ENCODE data around the gene BEST1. TPM values are rescaled to one million over a fixed set of nuclear protein-coding genes. Genes with fewer than 3 reads are reported as not detected.

The BEST1 gene
- total and polyA plus RNA-seq, 7 donors = 0.81 to 9.8 (median 1.4) TPM

DNA sequence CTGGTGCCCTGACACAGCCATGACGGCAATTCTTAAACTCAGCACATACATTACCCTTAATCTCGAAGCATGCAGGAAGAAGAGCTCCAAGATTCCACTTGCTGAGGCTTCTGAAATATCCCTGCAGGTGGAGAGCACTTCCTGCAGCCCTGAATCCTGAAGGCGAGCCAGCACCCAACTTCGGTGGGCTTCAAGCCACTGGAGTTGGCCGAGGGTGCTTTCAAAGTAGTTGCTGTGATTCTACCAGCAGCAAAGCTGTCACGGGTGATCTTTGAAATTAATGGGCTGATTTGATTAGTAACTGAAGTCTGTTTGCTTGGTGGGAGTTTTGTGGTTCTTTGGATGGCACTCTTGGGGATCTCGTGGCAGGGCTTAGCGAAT is 26.3 kb downstream of the BEST1 start:
- no peak overlapping the region for H3K4me3 ChIP-seq
- WGBS, 3 donors = 64 to 74% (median 69%) methylated on average over 8 of the region's 8 CpGs
- H3K36me3 ChIP-seq (ENCODE audit: insufficient read depth in 1 of 2, low read depth in 1 of 2) = no peaks in the 10 kb centered on the region
- intact Hi-C loops (cut with DNase I) = no loop called here
- DNase-seq = no peak
- no peak overlapping the region for H3K27ac ChIP-seq
- ATAC-seq = no peak
- H3K27me3 ChIP-seq (ENCODE audit: insufficient read depth in 3 of 3, low read length in 2 of 3) = no peaks in the 10 kb centered on the region
- H3K4me1 ChIP-seq = peaks cover 38% of the 10 kb centered on the region
- H3K9me3 ChIP-seq = no peaks in the 10 kb centered on the region
- TF ChIP-seq, protein P1, sequence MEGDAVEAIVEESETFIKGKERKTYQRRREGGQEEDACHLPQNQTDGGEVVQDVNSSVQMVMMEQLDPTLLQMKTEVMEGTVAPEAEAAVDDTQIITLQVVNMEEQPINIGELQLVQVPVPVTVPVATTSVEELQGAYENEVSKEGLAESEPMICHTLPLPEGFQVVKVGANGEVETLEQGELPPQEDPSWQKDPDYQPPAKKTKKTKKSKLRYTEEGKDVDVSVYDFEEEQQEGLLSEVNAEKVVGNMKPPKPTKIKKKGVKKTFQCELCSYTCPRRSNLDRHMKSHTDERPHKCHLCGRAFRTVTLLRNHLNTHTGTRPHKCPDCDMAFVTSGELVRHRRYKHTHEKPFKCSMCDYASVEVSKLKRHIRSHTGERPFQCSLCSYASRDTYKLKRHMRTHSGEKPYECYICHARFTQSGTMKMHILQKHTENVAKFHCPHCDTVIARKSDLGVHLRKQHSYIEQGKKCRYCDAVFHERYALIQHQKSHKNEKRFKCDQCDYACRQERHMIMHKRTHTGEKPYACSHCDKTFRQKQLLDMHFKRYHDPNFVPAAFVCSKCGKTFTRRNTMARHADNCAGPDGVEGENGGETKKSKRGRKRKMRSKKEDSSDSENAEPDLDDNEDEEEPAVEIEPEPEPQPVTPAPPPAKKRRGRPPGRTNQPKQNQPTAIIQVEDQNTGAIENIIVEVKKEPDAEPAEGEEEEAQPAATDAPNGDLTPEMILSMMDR (IDR thresholded peaks at IDR 0.05) = no peak

DNA sequence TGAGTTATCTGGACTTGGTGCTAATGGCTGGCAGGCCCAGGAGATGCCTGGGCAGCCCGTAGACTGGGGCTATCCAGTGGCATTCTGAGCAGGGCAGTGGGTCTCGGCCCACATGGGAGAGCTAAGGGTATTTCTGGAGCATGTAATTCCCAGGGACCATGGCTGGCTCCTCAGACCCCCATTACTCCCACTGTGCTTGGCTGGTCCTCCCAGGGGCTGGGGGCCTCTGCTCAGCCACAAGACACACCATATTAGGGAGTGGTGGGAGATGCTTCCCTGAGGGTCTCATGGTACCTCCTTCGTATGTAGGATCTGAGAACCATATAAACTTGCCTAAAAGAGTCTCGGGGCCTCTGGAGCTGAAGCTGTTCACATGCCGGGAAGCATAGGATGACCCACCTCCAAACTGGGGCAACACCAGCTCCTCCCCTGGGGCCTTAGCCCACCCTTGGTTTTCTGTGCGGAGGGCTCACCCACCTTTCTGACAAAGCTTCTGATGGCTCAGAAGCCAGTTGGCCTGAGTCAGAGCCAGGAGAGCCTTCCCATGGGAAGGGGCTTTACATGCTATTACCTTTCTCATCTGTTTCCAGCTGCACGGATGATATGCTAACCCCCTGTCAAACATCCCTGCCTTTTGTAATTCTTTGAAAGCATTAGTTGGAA is 26.8 kb downstream of the BEST1 start:
- Histone ChIP-seq H3K4me1 (peaks cover 37% of the 10 kb centered on the region), H3K4me3 (no peak overlapping the region), H3K27ac (no peak overlapping the region), H3K27me3 (ENCODE audit: insufficient read depth in 3 of 3, low read length in 2 of 3) (no peaks in the 10 kb centered on the region), H3K9me3 (no peaks in the 10 kb centered on the region), H3K36me3 (ENCODE audit: insufficient read depth in 1 of 2, low read depth in 1 of 2) (no peaks in the 10 kb centered on the region)
- ATAC-seq = no peak
- WGBS, 3 donors = 69 to 87% (median 83%) methylated on average over 7 of the region's 7 CpGs
- TF ChIP-seq, protein P1 (IDR thresholded peaks at IDR 0.05) = no peak
- no peak for DNase-seq
- intact Hi-C loops (cut with DNase I) = no loop called here

DNA sequence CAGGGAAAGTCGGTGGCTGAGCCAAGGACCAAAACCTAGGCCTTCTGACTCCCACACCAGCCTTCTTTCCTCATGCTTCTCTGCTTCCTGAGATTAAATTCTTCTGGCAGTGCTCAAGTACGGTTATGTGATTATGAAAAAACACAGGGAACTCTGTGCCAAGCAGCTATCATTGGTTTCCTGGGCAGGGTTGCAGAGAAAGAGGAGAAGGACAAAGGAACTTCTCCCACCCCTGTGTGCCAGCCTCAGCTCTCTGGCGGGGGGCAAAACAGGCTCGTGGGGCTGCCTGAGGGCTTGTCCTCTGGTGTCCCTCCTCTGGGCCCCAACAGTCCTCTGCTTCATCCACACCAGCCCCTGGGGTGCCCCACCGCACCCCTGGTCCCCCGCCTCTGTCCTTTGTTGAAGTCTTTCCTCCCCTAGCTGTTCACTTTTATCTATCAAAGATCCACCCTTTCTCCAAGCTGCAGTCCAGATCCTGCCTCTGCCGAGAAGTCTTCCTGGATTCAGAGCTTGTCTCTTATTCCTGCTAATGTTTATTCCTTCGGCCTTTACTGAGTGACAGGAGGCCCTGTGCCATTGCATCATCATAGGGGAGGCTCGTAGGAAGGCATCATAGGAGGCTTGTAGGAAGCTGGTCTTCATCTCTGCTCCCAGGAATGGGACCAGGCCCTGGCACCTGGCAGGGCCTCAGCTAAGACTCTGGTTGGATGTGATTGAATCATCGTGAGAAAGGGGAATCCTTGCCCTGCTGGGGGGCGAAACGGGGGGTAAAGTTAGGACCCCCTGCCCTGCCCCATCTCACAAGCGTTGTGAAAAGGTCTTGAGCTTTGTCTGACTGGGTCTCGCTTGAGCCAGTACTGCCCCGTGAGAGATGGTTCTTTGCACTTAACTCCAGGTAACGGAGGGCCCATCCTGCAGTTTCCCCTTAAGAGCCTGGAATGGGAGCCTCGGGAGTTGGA is 28.8 kb downstream of the BEST1 start:
- Histone ChIP-seq H3K4me1 (peaks cover 17% of the 10 kb centered on the region), H3K27ac (no peak overlapping the region), H3K27me3 (ENCODE audit: insufficient read depth in 3 of 3, low read length in 2 of 3) (no peaks in the 10 kb centered on the region), H3K4me3 (no peak overlapping the region), H3K9me3 (no peaks in the 10 kb centered on the region), H3K36me3 (ENCODE audit: insufficient read depth in 1 of 2, low read depth in 1 of 2) (no peaks in the 10 kb centered on the region)
- ATAC-seq (peak in 3 of 4 donors; percentile 26 to 78 (median 58)), DNase-seq (no peak)
- intact Hi-C loops (cut with DNase I) = no loop called here
- WGBS, 3 donors = 67 to 79% (median 73%) methylated on average over 17 of the region's 17 CpGs
- TF ChIP-seq, protein P1 (IDR thresholded peaks at IDR 0.05) = no peak

DNA sequence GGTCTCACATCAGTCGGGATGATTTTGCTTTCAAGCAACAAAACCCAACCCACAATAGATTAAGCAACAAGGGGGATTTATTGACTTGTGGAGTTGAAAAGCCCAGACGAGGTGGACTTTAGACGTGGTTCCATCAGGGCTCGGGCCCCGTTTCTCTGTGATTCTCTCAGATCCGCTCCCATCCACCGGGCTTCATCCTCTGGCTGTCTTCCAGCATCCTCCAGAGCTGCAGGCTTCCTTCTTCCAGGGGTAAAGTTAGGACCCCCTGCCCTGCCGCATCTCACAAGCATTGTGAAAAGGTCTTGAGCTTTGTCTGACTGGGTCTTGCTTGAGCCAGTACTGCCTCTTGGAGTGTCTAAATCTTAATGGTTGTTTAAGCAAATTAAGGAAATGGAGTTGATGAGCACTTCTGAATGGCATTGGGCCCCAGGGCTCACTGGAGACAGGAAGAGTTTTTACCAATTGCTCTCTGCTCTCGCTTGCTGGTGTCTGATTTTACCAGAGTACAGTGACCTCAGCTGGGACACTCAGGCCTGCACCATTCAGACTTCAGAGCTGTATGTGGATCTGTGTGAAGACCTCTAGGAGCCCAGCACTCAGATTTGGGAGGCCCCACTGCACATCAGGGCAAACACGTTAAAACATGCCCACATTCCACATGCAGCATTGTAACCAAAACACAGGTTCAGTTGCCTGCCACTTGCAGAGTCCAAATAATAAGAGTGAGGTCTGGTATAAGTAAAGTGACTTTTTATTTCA is 30.8 kb downstream of the BEST1 start:
- H3K4me1 ChIP-seq = peaks cover 12% of the 10 kb centered on the region
- intact Hi-C loops (cut with DNase I) = no loop called here
- H3K27me3 ChIP-seq (ENCODE audit: insufficient read depth in 3 of 3, low read length in 2 of 3) = no peaks in the 10 kb centered on the region
- H3K4me3 ChIP-seq = no peak overlapping the region
- no peaks in the 10 kb centered on the region for H3K36me3 ChIP-seq (ENCODE audit: insufficient read depth in 1 of 2, low read depth in 1 of 2)
- DNase-seq (no peak), ATAC-seq (no peak)
- TF ChIP-seq, protein P1 (IDR thresholded peaks at IDR 0.05) = no peak
- H3K27ac ChIP-seq = no peak overlapping the region
- no peaks in the 10 kb centered on the region for H3K9me3 ChIP-seq
- WGBS, 3 donors = 82 to 84% (median 83%) methylated on average over 10 of the region's 10 CpGs
